ENCODE results near the gene CD320.
A peak's percentile ranks its signal among the peaks of the same experiment; 100 is the strongest.

CD320 gene

DNA sequence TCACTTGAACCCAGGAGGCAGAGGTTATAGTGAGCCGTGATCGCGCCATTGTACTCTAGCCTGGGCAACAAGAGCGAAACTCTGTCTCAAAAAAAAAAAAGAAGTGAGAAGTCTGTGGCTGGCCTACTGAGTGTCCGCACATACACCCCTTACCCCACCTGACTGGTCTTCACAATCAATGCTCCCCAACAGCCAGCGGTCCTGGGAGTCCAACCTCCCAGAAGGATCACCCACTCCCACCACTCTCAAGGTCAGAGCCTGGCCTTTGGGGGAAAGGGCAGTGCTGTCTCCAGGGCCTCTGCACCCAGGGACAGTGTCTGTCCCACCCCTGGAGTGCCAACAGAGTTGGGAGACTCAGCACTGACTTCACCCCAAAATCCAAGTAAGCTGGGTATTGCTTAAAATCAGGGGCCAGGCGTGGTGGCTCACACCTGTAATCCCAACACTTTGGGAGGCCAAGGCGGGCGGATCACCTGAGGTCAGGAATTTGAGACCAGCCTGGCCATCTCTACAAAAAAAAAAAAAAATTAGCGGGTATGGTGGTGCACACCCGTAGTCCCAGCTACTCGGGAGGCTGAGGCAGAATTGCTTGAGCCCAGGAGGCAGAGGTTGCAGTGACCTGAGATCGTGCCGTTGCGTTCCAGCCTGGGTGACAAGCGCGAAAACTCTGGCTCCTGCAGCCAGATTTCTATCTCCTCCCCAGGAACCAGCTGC is 2.3 kb upstream of the CD320 start:
- Histone ChIP-seq H3K23ac (ENCODE audit: low read length in 2 of 2) (no peak overlapping the region), H2AFZ (ENCODE audit: low read depth, low read length) (no peak overlapping the region), H3K79me1 (replicated peaks; ENCODE audit: low read length, poor library complexity, severe bottlenecking) (peaks cover 15% of the 10 kb centered on the region), H3K18ac (ENCODE audit: low read depth in 1 of 2, low read length in 2 of 2) (no peak overlapping the region), H3K27me3 (ENCODE audit: control insufficient read depth in 1 of 2, insufficient read depth in 1 of 2, low read length in 2 of 2) (no peaks in the 10 kb centered on the region), H2BK5ac (ENCODE audit: low read depth, low read length, poor library complexity, severe bottlenecking) (no peak overlapping the region), H2BK15ac (ENCODE audit: low read depth, poor library complexity, severe bottlenecking) (no peak overlapping the region), H4K8ac (ENCODE audit: low read length) (no peak overlapping the region), H3K27ac (ENCODE audit: low read length, poor library complexity, severe bottlenecking) (no peak overlapping the region), H3K9ac (ENCODE audit: low read length) (no peak overlapping the region), H3K9me3 (ENCODE audit: control insufficient read depth, low read length) (no peaks in the 10 kb centered on the region), H2BK12ac (ENCODE audit: low read length in 2 of 2) (no peak overlapping the region), H3K14ac (ENCODE audit: low read length in 2 of 2) (no peak overlapping the region), H3K36me3 (ENCODE audit: control insufficient read depth in 1 of 2, insufficient read depth in 2 of 2, low read depth in 1 of 2, low read length in 2 of 2) (peaks cover 56 to 63% of the 10 kb centered on the region in 2 experiments), H2BK120ac (ENCODE audit: low read depth, low read length) (no peak overlapping the region), H3K4me2 (ENCODE audit: low read length, poor library complexity, severe bottlenecking) (no peak overlapping the region), H4K91ac (ENCODE audit: low read length) (no peak overlapping the region), H3K4me3 (ENCODE audit: insufficient read depth in 1 of 2, low read depth in 1 of 2, low read length in 2 of 2) (no peak overlapping the region), H2AK5ac (ENCODE audit: low read length, severe bottlenecking) (no peak overlapping the region), H3K4ac (ENCODE audit: low read depth in 1 of 2, low read length in 2 of 2) (no peak overlapping the region), H3K4me1 (ENCODE audit: control insufficient read depth, insufficient read depth, low read depth, low read length) (peaks cover 19% of the 10 kb centered on the region)
- DNase-seq, result no peak
- WGBS, result 99% methylated on average over 17 of the region's 17 CpGs

DNA sequence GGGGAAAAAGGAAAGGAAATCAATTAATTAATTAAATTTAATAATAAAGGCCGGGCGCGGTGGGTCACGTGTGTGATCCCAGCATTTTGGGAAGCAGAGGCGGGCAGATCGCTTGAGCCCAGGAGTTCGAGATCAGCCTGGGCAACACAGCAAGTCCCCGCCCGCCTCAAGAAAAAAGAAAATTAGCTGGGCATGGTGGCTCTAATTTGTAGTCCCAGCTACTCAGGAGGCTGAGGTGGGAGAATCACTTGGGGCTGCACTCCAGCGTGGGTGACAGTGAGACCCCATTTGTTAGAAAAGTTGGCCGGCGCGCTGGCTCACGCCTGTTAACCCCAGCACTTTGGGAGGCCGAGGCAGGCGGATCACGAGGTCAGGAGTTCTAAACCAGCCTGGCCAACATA is 733 bp upstream of the CD320 start:
- Histone ChIP-seq H2BK120ac (ENCODE audit: low read depth, low read length) (no peak overlapping the region), H3K79me1 (replicated peaks; ENCODE audit: low read length, poor library complexity, severe bottlenecking) (peaks cover 14% of the 10 kb centered on the region), H3K4me1 (ENCODE audit: control insufficient read depth, insufficient read depth, low read depth, low read length) (peaks cover 19% of the 10 kb centered on the region), H2BK5ac (ENCODE audit: low read depth, low read length, poor library complexity, severe bottlenecking) (no peak overlapping the region), H4K8ac (ENCODE audit: low read length) (no peak overlapping the region), H3K4me3 (ENCODE audit: insufficient read depth in 1 of 2, low read depth in 1 of 2, low read length in 2 of 2) (peak overlapping the region in 1 of 2 experiments; percentile 82), H3K27me3 (ENCODE audit: control insufficient read depth in 1 of 2, insufficient read depth in 1 of 2, low read length in 2 of 2) (no peaks in the 10 kb centered on the region), H3K9me3 (ENCODE audit: control insufficient read depth, low read length) (no peaks in the 10 kb centered on the region), H3K4me2 (ENCODE audit: low read length, poor library complexity, severe bottlenecking) (peak overlapping the region; percentile 79), H3K36me3 (ENCODE audit: control insufficient read depth in 1 of 2, insufficient read depth in 2 of 2, low read depth in 1 of 2, low read length in 2 of 2) (peaks cover 40 to 59% of the 10 kb centered on the region in 2 experiments), H2AFZ (ENCODE audit: low read depth, low read length) (no peak overlapping the region), H3K27ac (ENCODE audit: low read length, poor library complexity, severe bottlenecking) (no peak overlapping the region), H3K4ac (ENCODE audit: low read depth in 1 of 2, low read length in 2 of 2) (no peak overlapping the region), H3K18ac (ENCODE audit: low read depth in 1 of 2, low read length in 2 of 2) (no peak overlapping the region), H2AK5ac (ENCODE audit: low read length, severe bottlenecking) (no peak overlapping the region), H3K14ac (ENCODE audit: low read length in 2 of 2) (no peak overlapping the region), H3K9ac (ENCODE audit: low read length) (peak overlapping the region; percentile 69), H3K23ac (ENCODE audit: low read length in 2 of 2) (no peak overlapping the region), H4K91ac (ENCODE audit: low read length) (no peak overlapping the region), H2BK12ac (ENCODE audit: low read length in 2 of 2) (no peak overlapping the region), H2BK15ac (ENCODE audit: low read depth, poor library complexity, severe bottlenecking) (no peak overlapping the region)
- WGBS, result 82% methylated on average over 14 of the region's 17 CpGs
- DNase-seq, result no peak

DNA sequence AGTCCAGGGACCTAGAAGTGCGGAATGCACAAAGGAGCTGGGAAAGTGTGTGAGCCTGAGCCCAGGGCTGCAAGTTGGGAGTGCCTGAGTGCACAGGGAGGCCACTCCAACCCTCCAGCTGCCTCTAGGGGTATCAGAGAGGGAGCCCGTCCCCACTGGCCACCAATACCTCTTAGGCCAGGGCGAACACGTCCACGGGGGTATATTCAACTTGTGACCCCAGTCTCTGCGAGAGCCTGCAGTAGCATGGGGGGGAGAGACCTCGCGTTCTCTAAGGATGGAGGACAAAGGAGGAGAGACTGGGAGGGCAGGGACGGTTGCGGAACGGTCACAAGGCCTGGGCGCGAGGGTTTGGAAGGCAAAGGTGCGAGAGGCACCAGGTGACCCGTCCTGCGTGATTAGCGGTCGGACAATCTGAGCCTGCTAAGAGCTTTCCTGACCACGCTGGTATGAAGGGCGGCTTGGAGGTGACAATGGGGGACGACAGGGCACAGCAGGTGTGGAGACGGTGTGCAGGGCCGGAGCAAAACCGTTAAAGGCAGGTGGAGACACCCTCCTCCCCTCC is 676 bp downstream of the CD320 start:
- Histone ChIP-seq H3K4me1 (ENCODE audit: control insufficient read depth, insufficient read depth, low read depth, low read length) (peaks cover 21% of the 10 kb centered on the region), H3K18ac (ENCODE audit: low read depth in 1 of 2, low read length in 2 of 2) (peak overlapping the region in 1 of 2 experiments; percentile 15), H3K27me3 (ENCODE audit: control insufficient read depth in 1 of 2, insufficient read depth in 1 of 2, low read length in 2 of 2) (no peaks in the 10 kb centered on the region), H2AK5ac (ENCODE audit: low read length, severe bottlenecking) (no peak overlapping the region), H3K9me3 (ENCODE audit: control insufficient read depth, low read length) (no peaks in the 10 kb centered on the region), H4K8ac (ENCODE audit: low read length) (peak overlapping the region; percentile 42), H2BK5ac (ENCODE audit: low read depth, low read length, poor library complexity, severe bottlenecking) (no peak overlapping the region), H2BK12ac (ENCODE audit: low read length in 2 of 2) (no peak overlapping the region), H3K79me1 (replicated peaks; ENCODE audit: low read length, poor library complexity, severe bottlenecking) (peaks cover 14% of the 10 kb centered on the region), H3K4ac (ENCODE audit: low read depth in 1 of 2, low read length in 2 of 2) (no peak overlapping the region), H2BK15ac (ENCODE audit: low read depth, poor library complexity, severe bottlenecking) (no peak overlapping the region), H3K27ac (ENCODE audit: low read length, poor library complexity, severe bottlenecking) (no peak overlapping the region), H3K4me3 (ENCODE audit: insufficient read depth in 1 of 2, low read depth in 1 of 2, low read length in 2 of 2) (peak overlapping the region; percentile 65 to 82), H3K4me2 (ENCODE audit: low read length, poor library complexity, severe bottlenecking) (peak overlapping the region; percentile 79), H2AFZ (ENCODE audit: low read depth, low read length) (peak overlapping the region; percentile 74), H3K23ac (ENCODE audit: low read length in 2 of 2) (no peak overlapping the region), H2BK120ac (ENCODE audit: low read depth, low read length) (no peak overlapping the region), H3K36me3 (ENCODE audit: control insufficient read depth in 1 of 2, insufficient read depth in 2 of 2, low read depth in 1 of 2, low read length in 2 of 2) (peaks cover 31 to 56% of the 10 kb centered on the region in 2 experiments), H4K91ac (ENCODE audit: low read length) (no peak overlapping the region), H3K9ac (ENCODE audit: low read length) (peak overlapping the region; percentile 69), H3K14ac (ENCODE audit: low read length in 2 of 2) (no peak overlapping the region)
- no peak for DNase-seq
- WGBS, result 15% methylated on average over 24 of the region's 24 CpGs

DNA sequence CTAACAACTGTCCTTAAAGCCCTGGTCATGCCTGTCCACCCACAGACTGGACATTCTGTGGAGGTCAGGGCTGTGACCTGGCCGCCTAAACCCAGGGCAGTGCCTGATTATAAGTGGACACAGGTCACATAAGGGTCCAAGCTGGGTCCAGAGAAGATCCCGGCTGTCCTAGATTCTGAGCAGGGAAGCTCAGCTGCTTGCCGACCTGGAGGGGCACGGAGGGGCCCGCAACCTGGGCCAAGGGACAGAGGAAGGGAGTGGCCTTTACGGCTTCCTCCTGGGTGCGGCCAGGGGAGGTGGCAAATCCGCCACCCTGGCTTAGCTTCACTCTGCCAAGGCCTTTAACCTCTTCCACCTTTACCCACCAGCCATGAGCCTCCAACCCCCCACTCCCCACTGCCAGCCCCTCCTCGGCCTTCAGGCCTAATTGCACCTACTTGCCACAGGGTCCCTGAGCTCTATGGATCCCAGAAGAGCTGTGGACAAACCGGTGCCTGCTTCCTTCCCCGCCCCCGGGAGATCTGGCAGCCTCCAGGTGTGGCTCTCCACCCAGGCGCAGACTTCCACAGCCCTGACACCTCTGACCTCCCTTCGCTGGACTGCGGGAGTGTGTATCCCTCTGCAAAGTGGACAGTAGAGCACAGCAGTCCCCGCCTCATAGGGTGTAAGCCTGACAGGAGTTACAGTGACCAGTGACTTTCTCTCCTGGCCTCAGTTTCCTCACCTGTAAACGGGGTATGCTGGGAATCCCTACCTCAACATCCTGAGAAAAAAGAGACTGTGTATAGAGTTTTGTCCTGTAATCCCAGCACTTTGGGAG is 1.7 kb downstream of the CD320 start:
- H3K23ac ChIP-seq (ENCODE audit: low read length in 2 of 2), result no peak overlapping the region
- no peak overlapping the region for H3K9ac ChIP-seq (ENCODE audit: low read length)
- H4K91ac ChIP-seq (ENCODE audit: low read length), result no peak overlapping the region
- H3K4ac ChIP-seq (ENCODE audit: low read depth in 1 of 2, low read length in 2 of 2), result no peak overlapping the region
- peaks cover 12% of the 10 kb centered on the region for H3K79me1 ChIP-seq (replicated peaks; ENCODE audit: low read length, poor library complexity, severe bottlenecking)
- no peaks in the 10 kb centered on the region for H3K9me3 ChIP-seq (ENCODE audit: control insufficient read depth, low read length)
- H3K18ac ChIP-seq (ENCODE audit: low read depth in 1 of 2, low read length in 2 of 2), result no peak overlapping the region
- H3K27ac ChIP-seq (ENCODE audit: low read length, poor library complexity, severe bottlenecking), result no peak overlapping the region
- H2BK5ac ChIP-seq (ENCODE audit: low read depth, low read length, poor library complexity, severe bottlenecking), result no peak overlapping the region
- H2BK12ac ChIP-seq (ENCODE audit: low read length in 2 of 2), result no peak overlapping the region
- H4K8ac ChIP-seq (ENCODE audit: low read length), result no peak overlapping the region
- 88% methylated on average over 16 of the region's 17 CpGs for WGBS
- H2AK5ac ChIP-seq (ENCODE audit: low read length, severe bottlenecking), result no peak overlapping the region
- no peak overlapping the region for H2AFZ ChIP-seq (ENCODE audit: low read depth, low read length)
- no peak overlapping the region for H3K4me2 ChIP-seq (ENCODE audit: low read length, poor library complexity, severe bottlenecking)
- no peak for DNase-seq
- peaks cover 21 to 55% of the 10 kb centered on the region in 2 experiments for H3K36me3 ChIP-seq (ENCODE audit: control insufficient read depth in 1 of 2, insufficient read depth in 2 of 2, low read depth in 1 of 2, low read length in 2 of 2)
- H2BK120ac ChIP-seq (ENCODE audit: low read depth, low read length), result no peak overlapping the region
- no peak overlapping the region for H3K4me3 ChIP-seq (ENCODE audit: insufficient read depth in 1 of 2, low read depth in 1 of 2, low read length in 2 of 2)
- peaks cover 18% of the 10 kb centered on the region for H3K4me1 ChIP-seq (ENCODE audit: control insufficient read depth, insufficient read depth, low read depth, low read length)
- H2BK15ac ChIP-seq (ENCODE audit: low read depth, poor library complexity, severe bottlenecking), result no peak overlapping the region
- H3K27me3 ChIP-seq (ENCODE audit: control insufficient read depth in 1 of 2, insufficient read depth in 1 of 2, low read length in 2 of 2), result no peaks in the 10 kb centered on the region
- no peak overlapping the region for H3K14ac ChIP-seq (ENCODE audit: low read length in 2 of 2)
